Suppressor macrophage (primary cell): ENCODE data around the gene HECTD4.
A peak's percentile ranks its signal among the peaks of the same experiment; 100 is the strongest.
"Not testable (repeated sequence)": the region's sequence is repeated elsewhere in the genome, so short reads cannot be mapped to it uniquely, and the experiment has no call there.

Source experiments
- DNase-seq, 4 experiments: peaks; one replicate each; pipeline ENCODE4 v3.0.0-alpha.2; 2020 to 2022

HECTD4 gene

GRCh38 chr12:112401903-112402498 is 19.8 kb upstream of the HECTD4 start:
- no peak for DNase-seq

- DNase-seq = no peak
These were observed 18.8 kb upstream of the HECTD4 start for GRCh38 chr12:112401054-112401453.

DNA sequence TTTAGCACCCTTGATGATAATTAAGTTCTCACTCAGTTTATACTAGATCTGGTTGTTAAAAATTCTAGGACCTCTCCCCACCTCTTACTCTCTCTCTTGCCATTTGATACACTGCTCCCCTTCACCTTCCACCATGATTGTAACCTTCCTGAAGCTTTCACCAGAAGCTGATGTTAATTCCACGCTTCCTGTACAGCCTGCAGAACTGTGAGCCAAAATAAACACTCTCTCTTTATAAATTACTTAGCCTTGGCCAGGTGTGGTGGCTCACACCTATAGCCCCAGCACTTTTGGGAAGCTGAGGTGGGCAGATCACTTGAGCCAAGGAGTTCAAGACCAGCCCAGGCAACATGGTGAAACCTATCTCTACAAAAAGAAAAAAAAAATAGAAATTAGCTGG is 11.1 kb upstream of the HECTD4 start:
- DNase-seq = no peak

DNA sequence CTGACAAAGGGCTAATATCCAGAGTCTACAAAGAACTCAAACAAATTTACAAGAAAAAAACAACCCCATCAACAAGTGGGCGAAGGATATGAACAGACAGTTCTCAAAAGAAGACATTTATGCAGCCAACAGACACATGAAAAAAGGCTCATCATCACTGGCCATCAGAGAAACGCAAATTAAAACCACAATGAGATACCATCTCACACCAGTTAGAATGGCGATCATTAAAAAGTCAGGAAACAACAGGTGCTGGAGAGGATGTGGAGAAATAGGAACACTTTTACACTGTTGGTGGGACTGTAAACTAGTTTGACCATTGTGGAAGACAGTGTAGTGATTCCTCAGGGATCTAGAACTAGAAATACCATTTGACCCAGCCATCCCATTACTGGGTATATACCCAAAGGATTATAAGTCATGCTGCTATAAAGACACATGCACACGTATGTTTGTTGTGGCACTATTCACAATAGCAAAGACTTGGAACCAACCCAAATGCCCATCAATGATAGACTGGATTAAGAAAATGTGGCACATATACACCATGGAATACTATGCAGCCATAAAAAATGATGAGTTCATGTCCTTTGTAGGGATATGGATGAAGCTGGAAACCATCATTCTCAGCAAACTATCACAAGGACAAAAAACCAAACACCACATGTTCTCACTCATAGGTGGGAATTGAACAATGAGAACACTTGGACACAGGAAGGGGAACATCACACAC is 7.9 kb upstream of the HECTD4 start:
- not testable (repeated sequence) for DNase-seq

DNA sequence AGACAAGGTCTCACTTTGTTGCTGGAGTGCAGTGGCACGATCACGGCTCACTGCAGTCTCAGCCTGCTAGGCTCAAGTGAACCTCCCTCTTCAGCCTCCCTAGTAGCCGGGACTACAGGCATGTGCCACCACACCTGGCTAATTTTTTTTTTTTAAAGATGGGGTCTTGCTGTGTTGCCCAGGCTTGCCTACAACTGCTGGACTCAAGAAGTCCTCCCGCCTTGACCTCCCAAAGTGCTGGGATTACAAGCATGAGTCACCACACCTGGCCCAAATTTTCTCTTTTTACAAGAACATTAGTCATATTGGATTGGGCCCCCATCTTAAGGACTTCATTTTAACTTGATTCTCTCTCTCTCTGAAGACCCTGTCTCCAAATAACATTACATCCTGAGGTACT is 7.0 kb upstream of the HECTD4 start:
- no peak for DNase-seq

DNA sequence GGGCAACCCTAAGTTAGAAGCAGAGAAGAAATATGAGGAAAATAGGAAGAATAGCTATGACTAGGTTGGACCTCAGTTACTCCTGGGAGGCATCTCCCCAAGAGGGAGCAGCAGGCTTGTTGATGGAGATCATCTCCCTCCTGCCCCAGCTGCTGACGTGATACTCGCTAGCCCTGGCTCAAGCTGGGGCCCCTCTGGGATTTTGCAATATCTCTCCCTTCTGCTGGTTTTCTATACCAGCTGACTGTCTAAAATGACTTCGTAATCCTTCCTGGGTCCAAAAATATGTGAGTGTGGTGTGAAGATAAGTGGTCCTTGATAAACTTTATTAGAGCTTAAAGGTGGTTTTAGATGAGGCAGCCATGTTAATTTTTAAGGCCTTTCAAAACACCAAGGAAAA is 4.5 kb upstream of the HECTD4 start:
- DNase-seq = peak; percentile 13 to 44 (median 31)

DNA sequence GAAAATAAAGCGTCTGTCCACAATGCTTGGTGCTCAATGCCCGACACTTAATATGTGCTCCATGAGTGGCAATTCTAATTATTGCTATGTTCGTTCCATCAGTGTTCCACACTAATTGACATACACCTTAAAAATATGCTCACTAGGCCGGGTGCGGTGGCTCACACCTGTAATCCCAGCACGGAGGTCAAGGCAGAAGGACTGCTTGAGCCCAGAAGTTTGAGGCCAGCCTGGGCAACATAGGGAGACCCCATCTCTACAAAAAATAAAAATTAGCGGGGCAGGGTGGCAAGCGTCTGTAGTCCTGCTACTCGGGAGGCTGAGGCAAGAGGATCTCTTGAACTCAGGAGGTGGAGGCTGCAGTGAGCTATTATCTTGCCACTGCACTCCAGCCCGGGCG is 635 bp upstream of the HECTD4 start:
- DNase-seq = no peak

DNA sequence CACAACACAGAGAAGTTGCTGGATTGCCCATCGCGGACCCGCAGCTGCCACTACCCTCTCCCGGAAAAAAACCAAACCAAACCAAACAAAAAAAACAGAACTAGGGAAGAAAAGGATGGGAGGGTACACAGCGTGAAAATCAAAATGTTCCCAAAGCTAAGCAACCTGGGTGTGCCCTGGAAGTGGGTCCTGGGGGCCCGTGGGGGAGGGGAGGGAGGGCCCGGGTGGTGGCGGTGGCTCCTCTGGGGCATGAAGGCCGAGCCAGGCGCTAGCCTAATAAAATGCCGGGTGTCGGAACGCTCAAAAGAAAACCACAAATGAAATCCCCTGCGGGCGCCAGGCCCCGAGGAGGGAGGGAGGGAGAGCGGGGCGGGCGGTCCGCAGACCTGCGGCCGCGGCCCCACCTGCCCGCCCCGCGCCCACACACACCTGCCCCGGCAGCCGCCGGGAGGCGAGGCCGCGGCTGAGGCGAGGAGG is 787 bp downstream of the HECTD4 start:
- DNase-seq = peak in 3 of 4 experiments; percentile 14 to 35 (median 30)

GRCh38 chr12:112380663-112381405 is 1.4 kb downstream of the HECTD4 start:
- DNase-seq = peak in 1 of 4 experiments; percentile 3

DNA sequence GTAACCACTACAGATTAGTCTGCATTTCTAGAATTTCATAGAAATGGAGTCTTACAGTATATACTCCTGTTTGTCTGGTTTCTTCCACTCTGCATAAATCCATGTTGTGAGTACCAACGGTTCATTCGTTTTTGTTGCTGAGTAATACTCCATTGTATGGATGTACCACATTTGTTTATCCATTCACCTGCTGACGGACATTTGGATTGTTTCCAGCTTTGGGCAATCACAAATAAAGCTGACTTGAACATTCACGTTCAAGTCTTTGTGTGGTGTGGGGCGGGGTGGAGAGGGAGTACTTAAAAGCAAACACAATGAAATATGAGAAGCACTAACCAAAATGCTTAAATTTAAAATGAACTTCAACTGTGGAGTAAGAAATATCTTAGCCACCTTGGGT is 7.1 kb downstream of the HECTD4 start:
- DNase-seq = no peak

DNA sequence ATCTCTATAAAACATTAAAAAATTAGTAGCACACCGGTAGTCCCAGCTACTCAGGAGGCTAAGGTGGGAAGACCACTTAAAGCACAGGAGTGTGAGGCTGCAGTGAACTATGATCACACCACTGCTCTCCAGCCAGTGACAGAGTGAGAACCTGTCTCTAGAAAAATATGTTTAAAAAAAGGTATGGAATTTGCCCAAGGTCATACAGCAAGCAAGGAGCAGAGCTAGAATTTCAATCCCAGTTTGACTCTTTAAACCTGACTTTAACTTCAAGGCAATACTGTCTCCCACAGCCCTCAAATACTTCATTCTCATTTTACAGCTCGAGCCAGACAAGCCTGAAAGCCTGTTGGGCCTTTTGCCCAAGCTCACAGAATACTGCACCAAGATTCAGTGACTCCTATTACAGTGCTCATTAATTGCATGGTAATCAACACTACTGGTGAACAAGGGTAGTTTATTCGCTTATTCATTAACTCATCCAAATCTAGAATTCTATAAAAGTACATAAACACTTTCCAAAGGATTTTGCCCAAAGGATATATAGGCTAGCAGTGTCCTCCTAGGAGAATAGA is 8.0 kb downstream of the HECTD4 start:
- no peak for DNase-seq

DNA sequence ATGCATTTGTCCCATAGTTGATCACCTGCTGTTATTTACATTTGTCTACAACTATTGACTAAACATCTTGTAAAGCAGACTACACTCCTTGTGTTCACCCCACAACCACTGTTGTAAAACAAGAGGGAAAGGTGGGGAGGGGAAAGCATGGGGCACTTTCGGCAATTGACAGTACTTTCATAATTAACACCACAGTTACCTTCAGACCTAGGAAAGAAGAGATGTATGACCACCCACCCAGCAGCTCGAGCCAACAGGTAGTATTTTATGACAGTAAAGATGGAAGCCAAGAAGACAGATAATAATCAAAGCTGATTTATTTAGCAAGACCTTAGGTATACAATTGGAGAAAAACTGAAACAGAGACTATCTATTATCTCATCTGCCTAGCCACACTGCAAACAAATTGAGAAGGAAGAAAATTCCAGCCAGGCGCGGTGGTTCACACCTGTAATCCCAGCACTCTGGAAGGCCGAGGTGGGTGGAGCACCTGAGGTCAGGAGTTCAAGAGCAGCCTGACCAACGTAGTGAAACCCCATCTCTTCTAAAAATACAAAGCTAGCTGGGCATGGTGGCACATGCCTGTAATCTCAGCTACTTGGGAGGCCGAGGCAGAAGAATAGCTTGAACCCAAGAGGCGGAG is 11.2 kb downstream of the HECTD4 start:
- no peak for DNase-seq

DNA sequence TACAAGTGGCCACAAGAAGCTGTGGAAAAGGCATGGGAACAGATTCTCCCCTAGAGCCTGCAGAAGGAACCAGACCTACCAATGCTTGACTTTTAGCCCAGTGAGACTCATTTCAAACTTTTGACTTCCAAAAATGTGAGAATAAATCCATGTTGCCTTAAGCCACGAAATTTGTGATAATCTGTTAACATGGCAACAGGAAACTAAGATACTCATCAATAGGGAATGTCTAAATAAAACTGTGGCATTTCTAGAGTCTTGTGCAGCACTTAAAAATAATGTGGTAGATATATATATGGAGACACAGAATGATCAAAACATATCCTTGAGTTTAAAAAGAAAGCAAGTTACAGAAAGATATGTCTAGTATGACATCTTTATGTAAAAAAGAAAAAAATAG is 12.0 kb downstream of the HECTD4 start:
- no peak for DNase-seq

- no peak for DNase-seq
These were observed 13.4 kb downstream of the HECTD4 start for GRCh38 chr12:112368856-112369255.

DNA sequence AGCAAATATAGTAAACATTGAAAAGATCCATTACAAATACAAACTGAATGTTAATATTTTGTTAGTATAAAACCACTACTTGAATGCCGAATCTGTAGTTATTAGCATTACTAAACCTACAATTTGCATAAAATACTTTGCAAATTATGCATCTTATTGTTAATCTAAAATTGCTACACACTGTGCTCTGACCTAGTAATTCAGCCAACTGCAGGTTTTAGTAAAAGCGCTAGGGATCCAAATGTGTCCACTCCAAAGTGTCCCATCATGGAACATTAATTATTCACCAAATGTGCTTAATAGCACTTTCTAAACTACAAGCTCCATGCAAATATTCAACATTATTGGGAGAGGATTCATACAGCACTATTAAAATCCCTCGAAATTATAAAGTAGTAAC is 14.3 kb downstream of the HECTD4 start:
- no peak for DNase-seq

DNA sequence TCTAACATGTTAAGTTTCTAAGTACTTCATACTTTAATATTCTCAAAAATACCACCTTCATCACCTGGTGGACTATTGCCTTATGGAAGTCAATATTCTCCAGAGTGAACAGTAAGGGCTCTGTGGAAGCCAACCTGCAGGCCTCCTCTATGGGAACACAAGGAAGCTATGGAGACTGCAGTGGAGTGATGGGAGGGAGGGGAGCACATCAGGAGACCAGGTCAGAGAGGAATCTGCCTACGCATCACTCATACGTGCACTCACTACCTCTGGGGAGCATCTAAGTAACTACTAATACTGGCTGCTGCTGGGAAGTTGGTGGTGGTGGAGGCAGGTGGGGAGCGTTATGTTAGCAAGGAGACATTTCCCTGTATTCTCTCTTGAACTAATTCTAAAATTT is 19.9 kb downstream of the HECTD4 start:
- no peak for DNase-seq

- DNase-seq = no peak
These were observed 21.0 kb downstream of the HECTD4 start for GRCh38 chr12:112361271-112361670.

GRCh38 chr12:112359290-112359689 is 22.9 kb downstream of the HECTD4 start:
- no peak for DNase-seq

DNA sequence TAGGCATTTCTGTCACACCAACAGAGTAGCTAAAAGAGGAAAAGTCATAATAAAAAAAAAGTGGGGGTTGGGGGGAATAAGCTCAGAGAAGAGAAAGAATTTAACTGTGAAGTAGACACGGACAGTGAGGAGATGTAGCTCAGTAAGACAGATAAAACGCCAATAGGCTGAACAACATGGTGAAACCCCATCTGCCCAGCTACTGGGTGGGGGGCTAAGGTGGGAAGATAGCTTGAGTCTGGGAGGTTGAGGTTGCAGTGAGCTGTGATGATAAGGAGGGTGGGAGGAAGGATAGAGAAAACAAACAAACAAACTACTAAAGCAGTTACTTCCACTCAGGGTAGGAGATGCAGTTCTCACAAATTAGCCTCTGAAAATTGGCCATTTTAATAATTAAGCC is 25.0 kb downstream of the HECTD4 start:
- DNase-seq = no peak

DNA sequence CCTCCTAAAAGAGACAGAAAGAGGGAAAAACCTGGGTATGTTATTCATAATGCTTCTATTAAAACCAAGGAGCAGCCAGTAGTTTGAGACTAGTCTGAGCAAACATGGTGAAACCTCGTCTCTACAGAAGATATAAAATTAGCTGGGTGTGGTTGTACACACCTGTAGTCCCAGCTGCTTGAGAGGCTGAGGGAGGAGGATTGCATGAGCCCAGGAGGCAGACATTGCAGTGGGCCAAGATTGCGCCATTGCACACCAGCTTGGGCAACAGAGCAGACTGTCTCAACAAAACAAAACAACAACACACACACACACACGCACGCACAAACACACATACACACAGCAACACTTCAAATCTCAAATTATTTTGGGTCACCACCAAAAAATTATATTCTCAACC is 27.8 kb downstream of the HECTD4 start:
- DNase-seq = no peak

DNA sequence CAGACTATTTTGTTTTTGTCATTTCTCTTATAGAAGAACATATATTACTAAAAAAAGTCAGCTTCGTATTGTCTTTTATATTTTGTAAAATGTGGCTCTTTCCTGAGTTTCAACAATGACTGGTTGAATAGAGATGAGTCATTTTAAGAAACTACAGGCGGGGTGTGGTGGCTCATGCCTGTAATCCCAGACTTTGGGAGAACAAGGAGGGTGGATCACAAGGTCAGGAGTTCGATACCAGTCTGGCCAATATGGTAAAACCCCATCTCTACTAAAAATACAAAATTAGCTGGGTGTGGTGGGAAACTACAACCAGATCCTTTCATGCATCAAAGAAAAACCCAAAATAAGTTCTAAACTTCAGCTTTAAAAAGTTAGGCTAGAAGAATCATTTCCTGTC is 28.8 kb downstream of the HECTD4 start:
- DNase-seq = peak in 3 of 4 experiments; percentile 13 to 17 (median 13)

GRCh38 chr12:112352921-112353320 is 29.3 kb downstream of the HECTD4 start:
- peak in 2 of 4 experiments; percentile 19 to 36 for DNase-seq
